ENCODE results near the gene ZNF423.

- TF ChIP-seq CTCF (IDR thresholded peaks at IDR 0.05), result no peak
- no peak for TF ChIP-seq POLR2AphosphoS5 (IDR thresholded peaks at IDR 0.05)
- TF ChIP-seq POLR2A (IDR thresholded peaks at IDR 0.05), result no peak
Measured at GRCh38 chr16:49745311-49745747, 110.6 kb downstream of the ZNF423 start.
